Right kidney (tissue), 1 donor: Measurements from ENCODE around the gene OXCT1.
"Not testable (repeated sequence)": the region's sequence is repeated elsewhere in the genome, so short reads cannot be mapped to it uniquely, and the experiment has no call there.

Experiments
- DNase-seq: peaks from one replicate; pipeline ENCODE4 v3.0.0-alpha.2; 2016

OXCT1 gene

GRCh38 chr5:41831155-41831554 lies 39.1 kb downstream of the OXCT1 start:
- DNase-seq = no peak

- DNase-seq = no peak
Measured at GRCh38 chr5:41827792-41828191, 42.4 kb downstream of the OXCT1 start.

GRCh38 chr5:41822036-41822435 lies 48.2 kb downstream of the OXCT1 start:
- DNase-seq = no peak

GRCh38 chr5:41821051-41821450 lies 49.2 kb downstream of the OXCT1 start:
- DNase-seq = no peak

GRCh38 chr5:41820150-41820549 lies 50.1 kb downstream of the OXCT1 start:
- no peak for DNase-seq

- DNase-seq = no peak
Measured at GRCh38 chr5:41817625-41818301, 52.5 kb downstream of the OXCT1 start.

- no peak for DNase-seq
Measured at GRCh38 chr5:41815663-41816229, 54.5 kb downstream of the OXCT1 start.

- no peak for DNase-seq
Measured at GRCh38 chr5:41815261-41815660, 55.0 kb downstream of the OXCT1 start.

GRCh38 chr5:41814306-41814705 lies 55.9 kb downstream of the OXCT1 start:
- not testable (repeated sequence) for DNase-seq

- DNase-seq = no peak
Measured at GRCh38 chr5:41812156-41812555, 58.1 kb downstream of the OXCT1 start.

- no peak for DNase-seq
Measured at GRCh38 chr5:41809128-41809527, 61.1 kb downstream of the OXCT1 start.

GRCh38 chr5:41808294-41808693 lies 61.9 kb downstream of the OXCT1 start:
- DNase-seq = no peak

GRCh38 chr5:41797662-41798061 lies 72.6 kb downstream of the OXCT1 start:
- no peak for DNase-seq

GRCh38 chr5:41796061-41796460 lies 74.2 kb downstream of the OXCT1 start:
- no peak for DNase-seq

- no peak for DNase-seq
Measured at GRCh38 chr5:41795125-41795524, 75.1 kb downstream of the OXCT1 start.

- DNase-seq = no peak
Measured at GRCh38 chr5:41794471-41794870, 75.8 kb downstream of the OXCT1 start.

- no peak for DNase-seq
Measured at GRCh38 chr5:41793141-41793770, 77.0 kb downstream of the OXCT1 start.

- no peak for DNase-seq
Measured at GRCh38 chr5:41790038-41790776, 80.0 kb downstream of the OXCT1 start.

GRCh38 chr5:41789434-41789833 lies 80.8 kb downstream of the OXCT1 start:
- DNase-seq = no peak

GRCh38 chr5:41788941-41789368 lies 81.3 kb downstream of the OXCT1 start:
- no peak for DNase-seq

- DNase-seq = no peak
Measured at GRCh38 chr5:41787265-41787664, 83.0 kb downstream of the OXCT1 start.

- no peak for DNase-seq
Measured at GRCh38 chr5:41785061-41785460, 85.2 kb downstream of the OXCT1 start.

GRCh38 chr5:41778410-41778809 lies 91.8 kb downstream of the OXCT1 start:
- no peak for DNase-seq
